K562 (cell line): ENCODE results near the gene DHX32. TPM values are rescaled to one million over a fixed set of nuclear protein-coding genes. Genes with fewer than 3 reads are reported as not detected.

Experiments used
- CHCHD3 ChIP-seq: fragments of 250-450 bp; sonication (Bioruptor Pico); IDR thresholded peaks from 2 replicates; pipeline ENCODE4 v2.1.2; 2022; ENCODE audit warnings: mild to moderate bottlenecking
- CTCF ChIP-seq, 3 experiments: IDR thresholded peaks in 2 of 3; conservative IDR thresholded peaks in 1 of 3; 2 replicates each; pipeline ENCODE4 v1.5.1; 2011 to 2012; ENCODE audit warnings: low read length in 3 of 3, mild to moderate bottlenecking in 3 of 3, control low read depth in 2 of 3, improper control_type of control experiment in 1 of 3, inconsistent platforms in 1 of 3, low read depth in 1 of 3, mixed read lengths in 1 of 3, moderate library complexity in 1 of 3; ENCODE audit not compliant: insufficient read depth in 2 of 3
- EGR1 ChIP-seq: fragments of 450-650 bp; conservative IDR thresholded peaks from 2 replicates; pipeline ENCODE4 v1.6.1; 2017; ENCODE audit warnings: mild to moderate bottlenecking
- FOSL1 ChIP-seq: fragments of 200-800 bp; sonication (Bioruptor generic); conservative IDR thresholded peaks from 2 replicates; pipeline ENCODE4 v1.6.1; 2016; ENCODE audit warnings: missing genetic modification characterization, missing compliant biosample characterization
- KLF6 ChIP-seq: fragments of 250-450 bp; sonication (Bioruptor Pico); IDR thresholded peaks from 2 replicates; pipeline ENCODE4 v1.4.0; 2020; ENCODE audit warnings: mild to moderate bottlenecking, moderate library complexity, borderline replicate concordance
- MEF2D ChIP-seq: conservative IDR thresholded peaks from 2 replicates; pipeline ENCODE4 v1.6.1; 2016; ENCODE audit warnings: low read depth, missing genetic modification characterization, missing compliant biosample characterization
- MTA2 ChIP-seq: fragments of 450-650 bp; IDR thresholded peaks from 2 replicates; pipeline ENCODE4 v1.6.1; 2016; ENCODE audit warnings: low read depth
- NR4A1 ChIP-seq, 2 experiments: fragments of 250-450 bp in 1 of 2; fragments of 450-650 bp in 1 of 2; sonication (Bioruptor Pico) in 1 of 2; IDR thresholded peaks; 2 replicates each; pipeline versions ENCODE4 v1.4.0 to v1.6.1; 2016 to 2020; ENCODE audit warnings: mild to moderate bottlenecking in 2 of 2, missing compliant biosample characterization in 1 of 2, missing genetic modification characterization in 1 of 2, moderate library complexity in 1 of 2
- OTX1 ChIP-seq: fragments of 450-650 bp; formaldehyde crosslinking; IDR thresholded peaks from 2 replicates; pipeline ENCODE4 v1.4.0; 2022; ENCODE audit warnings: mild to moderate bottlenecking
- SMAD4 ChIP-seq: fragments of 250-450 bp; sonication (Bioruptor Pico); conservative IDR thresholded peaks from 2 replicates; pipeline ENCODE4 v1.8.0; 2021; ENCODE audit warnings: inconsistent platforms, mild to moderate bottlenecking, moderate library complexity
- SOX6 ChIP-seq: fragments of 450-650 bp; IDR thresholded peaks from 2 replicates; pipeline ENCODE4 v1.6.1; 2014; ENCODE audit warnings: mild to moderate bottlenecking
- THRAP3 ChIP-seq: fragments of 450-650 bp; IDR thresholded peaks from 2 replicates; pipeline ENCODE4 v1.6.1; 2016; ENCODE audit warnings: mild to moderate bottlenecking, inconsistent platforms, borderline replicate concordance
- TSC22D4 ChIP-seq: fragments of 450-650 bp; IDR thresholded peaks from 2 replicates; pipeline ENCODE4 v1.6.1; 2016; ENCODE audit warnings: missing genetic modification characterization, missing biosample characterization, control low read depth
- ZBTB11 ChIP-seq, 3 experiments: fragments of 200-800 bp in 1 of 3; fragments of 250-450 bp in 1 of 3; fragments of 450-650 bp in 1 of 3; sonication (Bioruptor Pico) in 1 of 3; sonication (Bioruptor generic) in 1 of 3; formaldehyde crosslinking in 1 of 3; IDR thresholded peaks; 2 replicates each; pipeline versions ENCODE4 v1.6.1 to v1.8.0; 2016 to 2022; ENCODE audit warnings: mild to moderate bottlenecking in 2 of 3, missing genetic modification characterization in 2 of 3, missing compliant biosample characterization in 1 of 3, moderate library complexity in 1 of 3
- ZBTB7A ChIP-seq: IDR thresholded peaks from 2 replicates; pipeline ENCODE4 v1.6.1; 2011; ENCODE audit warnings: low read depth, mild to moderate bottlenecking, low read length, moderate library complexity, borderline replicate concordance; ENCODE audit not compliant: control insufficient read depth
- ZMIZ1 ChIP-seq, 2 experiments: fragments of 150-350 bp in 1 of 2; IDR thresholded peaks; 2 replicates each; pipeline ENCODE4 v1.6.1; 2012 to 2016; ENCODE audit warnings: low read depth in 2 of 2, low read length in 2 of 2, mild to moderate bottlenecking in 1 of 2, moderate library complexity in 1 of 2
- ZNF197 ChIP-seq: fragments of 200-800 bp; sonication (Bioruptor generic); IDR thresholded peaks from 2 replicates; pipeline ENCODE4 v1.6.1; 2016; ENCODE audit warnings: low read depth, missing genetic modification characterization, missing compliant biosample characterization
- ZNF311 ChIP-seq: fragments of 250-450 bp; sonication (Bioruptor Pico); IDR thresholded peaks from 2 replicates; pipeline ENCODE4 v1.4.0; 2020; ENCODE audit warnings: mild to moderate bottlenecking, moderate library complexity
- ZNF696 ChIP-seq: fragments of 250-450 bp; sonication (Bioruptor Pico); conservative IDR thresholded peaks from 2 replicates; pipeline ENCODE4 v1.4.0; 2020; ENCODE audit warnings: mild to moderate bottlenecking, moderate library complexity
- polyA plus RNA-seq, 8 experiments: library from polyadenylated mRNA; depleted of rRNA in 4 of 8; stranded (reverse) in 5 of 8; unstranded in 3 of 8; fragments of >200 nt; fragmentation: Nextera tagmentation in 2 of 8; fragmentation: Illumina TruSeq in 1 of 8; extraction: Ambion mirVana in 2 of 8; extraction: Trizol in 1 of 8; gene quantifications; 2 replicates each; pipeline versions ENCODE4 v1.2.1 to v1.2.3, GENCODE V29; 2011 to 2014; ENCODE audit warnings: inconsistent platforms in 1 of 8, missing spikeins in 1 of 8
- total RNA-seq, 7 experiments: library from RNA; depleted of rRNA in 6 of 7; stranded (reverse); fragments of >200 nt in 6 of 7; fragmentation: Illumina TruSeq in 2 of 7; extraction: Trizol in 2 of 7; gene quantifications; 2 replicates each; pipeline versions ENCODE4 v1.2.1 to v1.2.3, GENCODE V29; 2011 to 2021; ENCODE audit warnings: low replicate concordance in 1 of 7

DHX32 gene
- total and polyA plus RNA-seq, 9 of the 15 experiments (the other 6 are each of a cell fraction or from before 2014, with no cell fraction given): 5.8 to 23.5 (median 17.5) TPM

GRCh38 chr10:125816548-125816947, 64.5 kb downstream of the DHX32 start (continued):
- TF ChIP-seq ZBTB11 (CRISPR knock-in tag; IDR thresholded peaks at IDR 0.05) (peak in 1 of 3 experiments; percentile 52; a peak in 1 of 6 replicates), EGR1 (peak; percentile 53), THRAP3 (no peak), MTA2 (peak; percentile 90), NR4A1 (CRISPR knock-in tag; IDR thresholded peaks at IDR 0.05) (no peak), NR4A1 (tag; IDR thresholded peaks at IDR 0.05) (0 out of 2 replicates have a peak, but pooled peaks have one; percentile 29), CTCF (IDR thresholded peaks at IDR 0.05 in 2 of 3, conservative IDR thresholded peaks at IDR 0.05 in 1 of 3; ENCODE audit: insufficient read depth in 2 of 3, low read depth in 1 of 3, low read length in 3 of 3) (no peak), MEF2D (tag) (peak; percentile 63; the same call in 1 of the 2 replicates), ZNF197 (CRISPR knock-in tag) (no peak), OTX1 (CRISPR knock-in tag) (no peak), ZNF696 (no peak), FOSL1 (tag) (0 out of 2 replicates have a peak, but pooled peaks have one; percentile 20), SOX6 (peak; percentile 94), TSC22D4 (no peak), KLF6 (no peak), ZNF311 (CRISPR knock-in tag) (peak; percentile 6; the same call in 1 of the 2 replicates), ZMIZ1 (IDR thresholded peaks at IDR 0.05; ENCODE audit: low read depth in 2 of 2, low read length in 2 of 2) (peak in 1 of 2 experiments; percentile 87; a peak in 2 of 4 replicates), CHCHD3 (CRISPR knock-in tag) (no peak), ZBTB7A (peak; percentile 43; the same call in 1 of the 2 replicates), SMAD4 (CRISPR knock-in tag) (no peak; the same call in 1 of the 2 replicates)
